Adrenal gland (tissue), 12 donors: ENCODE measurements around the gene FHOD3. TPM values are rescaled to one million over a fixed set of nuclear protein-coding genes. Genes with fewer than 3 reads are reported as not detected.

Source experiments
- DNase-seq, 7 donors: peaks; one replicate each; pipeline ENCODE4 v3.0.0-alpha.2; 2019 to 2020
- H3K27ac ChIP-seq, 5 donors: fragments of 200-600 bp; sonication (generic) in 4 of 5; 1 replicate in 3 of 5; 2 replicates in 2 of 5; pipeline versions ENCODE4 v1.5.1 to v1.8.0; 2016 to 2020; ENCODE audit warnings: mild to moderate bottlenecking in 1 of 5
- H3K27me3 ChIP-seq: fragments of 200-600 bp; 2 replicates; pipeline ENCODE4 v1.8.0; 2021
- H3K36me3 ChIP-seq, 2 donors: fragments of 200-600 bp; replicated peaks in 1 of 2; 1 replicate in 1 of 2; 2 replicates in 1 of 2; pipeline versions ENCODE4 v1.5.1 to v1.8.0; 2018 to 2022
- H3K4me1 ChIP-seq, 2 donors: fragments of 200-600 bp; replicated peaks in 1 of 2; 1 replicate in 1 of 2; 2 replicates in 1 of 2; pipeline versions ENCODE4 v1.5.1 to v1.8.0; 2018 to 2021
- H3K4me3 ChIP-seq, 4 donors: fragments of 200-600 bp; sonication (generic) in 3 of 4; one replicate each; pipeline ENCODE4 v1.5.1; 2016 to 2018
- H3K9me3 ChIP-seq, 3 donors: fragments of 200-600 bp; sonication (generic) in 1 of 3; replicated peaks in 1 of 3; 1 replicate in 2 of 3; 2 replicates in 1 of 3; pipeline versions ENCODE4 v1.5.1 to v1.8.0; 2016 to 2021
- POLR2A ChIP-seq, 2 donors: fragments of 450-650 bp; IDR thresholded peaks; one replicate each; pipeline ENCODE4 v1.6.1; 2017; ENCODE audit warnings: antibody characterized with exemption in 2 of 2, mild to moderate bottlenecking in 2 of 2, moderate library complexity in 1 of 2
- WGBS, 4 donors: extraction: QIAGEN DNeasy Blood & Tissue Kit in 2 of 4; methylation state at CpG; one replicate each; pipeline versions ENCODE4 v1.1.5 to v1.1.7; 2013 to 2017; 5-methylcytosine and 5-hydroxymethylcytosine counted together
- intact Hi-C, 2 donors: fragments of 100-400 bp; cut with DNase I; formaldehyde crosslinking; loops; one replicate each; pipeline versions ENCODE4 v1.14.1 to v1.15.0; 2022 to 2023
- polyA plus RNA-seq, 3 donors: library from polyadenylated mRNA; stranded (reverse); fragments of 200-250 nt in 2 of 3; fragments of 350-450 nt in 1 of 3; fragmentation: Illumina TruSeq in 1 of 3; extraction: RNeasy Lipid Tissue Mini Kit (QIAGEN cat#74804) in 1 of 3; gene quantifications; one replicate each; pipeline ENCODE4 v1.2.3, GENCODE V29; 2013 to 2014
- total RNA-seq, 9 donors: library from RNA; depleted of rRNA in 4 of 9; stranded (reverse); fragments of >200 nt in 4 of 9; fragments of 120-200 nt in 1 of 9; fragmentation: NEBNext Ultra II Directional in 1 of 9; extraction: Animal tissue kit (Norgen Biotek cat#: 25700) in 1 of 9; gene quantifications; one replicate each; pipeline versions ENCODE4 v1.1.0 to v1.2.4, GENCODE V29; 2013 to 2023
- TF ChIP-seq, protein P1 (sequence below), 6 experiments: fragments of 450-650 bp in 4 of 6; fragments of 200-600 bp in 2 of 6; sonication (generic) in 1 of 6; IDR thresholded peaks; 1 replicate in 5 of 6; 2 replicates in 1 of 6; pipeline versions ENCODE4 v1.5.1 to v1.8.0; 2016 to 2021; ENCODE audit warnings: antibody characterized with exemption in 6 of 6, mild to moderate bottlenecking in 2 of 6, moderate library complexity in 1 of 6
- donor health status: healthy with polysubstance abuse.
- donor health status: Bipolar disorder and iron deficiency.
- donor health status: DM: yes; HTN: yes; CAD: no.
- donor health status: DM: no; HTN: no; CAD: no.
- donor health status: DM: no; HTN: no; CAD: no.
- donor health status: DM: yes; HTN: yes; CAD: no.

Gene FHOD3
- total and polyA plus RNA-seq, 12 donors: 17.5 to 87.9 (median 48.5) TPM

DNA sequence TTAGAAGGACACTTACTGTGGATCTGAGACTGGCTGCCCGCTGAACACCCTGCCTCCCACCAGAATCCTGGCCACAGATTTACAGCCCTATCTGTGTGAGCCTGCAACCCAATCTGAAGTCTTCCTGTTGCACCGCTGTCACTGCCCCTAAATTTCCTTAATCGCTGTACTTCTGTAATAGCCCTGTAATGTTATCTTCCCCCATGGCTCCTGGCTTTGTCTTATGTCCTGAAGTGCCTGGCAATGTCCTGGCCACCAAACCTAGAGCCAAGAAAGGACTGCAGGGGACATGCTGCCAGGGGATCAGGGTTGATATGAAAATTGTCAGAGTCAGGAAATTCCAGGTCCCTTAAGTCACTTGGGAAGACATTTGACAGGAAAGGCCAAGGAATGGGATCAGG is 52.7 kb downstream of the FHOD3 start:
- H3K9me3 ChIP-seq: no peaks in the 10 kb centered on the region
- no peaks in the 10 kb centered on the region for H3K27me3 ChIP-seq
- peaks cover 0 to 12% of the 10 kb centered on the region in 2 donors for H3K4me1 ChIP-seq
- no peaks in the 10 kb centered on the region for H3K36me3 ChIP-seq
- DNase-seq: peak in 1 of 7 donors; percentile 40
- no peak for TF ChIP-seq POLR2A (IDR thresholded peaks at IDR 0.05)
- TF ChIP-seq, protein P1, sequence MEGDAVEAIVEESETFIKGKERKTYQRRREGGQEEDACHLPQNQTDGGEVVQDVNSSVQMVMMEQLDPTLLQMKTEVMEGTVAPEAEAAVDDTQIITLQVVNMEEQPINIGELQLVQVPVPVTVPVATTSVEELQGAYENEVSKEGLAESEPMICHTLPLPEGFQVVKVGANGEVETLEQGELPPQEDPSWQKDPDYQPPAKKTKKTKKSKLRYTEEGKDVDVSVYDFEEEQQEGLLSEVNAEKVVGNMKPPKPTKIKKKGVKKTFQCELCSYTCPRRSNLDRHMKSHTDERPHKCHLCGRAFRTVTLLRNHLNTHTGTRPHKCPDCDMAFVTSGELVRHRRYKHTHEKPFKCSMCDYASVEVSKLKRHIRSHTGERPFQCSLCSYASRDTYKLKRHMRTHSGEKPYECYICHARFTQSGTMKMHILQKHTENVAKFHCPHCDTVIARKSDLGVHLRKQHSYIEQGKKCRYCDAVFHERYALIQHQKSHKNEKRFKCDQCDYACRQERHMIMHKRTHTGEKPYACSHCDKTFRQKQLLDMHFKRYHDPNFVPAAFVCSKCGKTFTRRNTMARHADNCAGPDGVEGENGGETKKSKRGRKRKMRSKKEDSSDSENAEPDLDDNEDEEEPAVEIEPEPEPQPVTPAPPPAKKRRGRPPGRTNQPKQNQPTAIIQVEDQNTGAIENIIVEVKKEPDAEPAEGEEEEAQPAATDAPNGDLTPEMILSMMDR (IDR thresholded peaks at IDR 0.05): no peak
- H3K27ac ChIP-seq: no peak overlapping the region
- WGBS, 4 donors: 71 to 77% (median 74%) methylated on average over 3 of the region's 3 CpGs
- intact Hi-C loops: no loop called here
- no peak overlapping the region for H3K4me3 ChIP-seq

DNA sequence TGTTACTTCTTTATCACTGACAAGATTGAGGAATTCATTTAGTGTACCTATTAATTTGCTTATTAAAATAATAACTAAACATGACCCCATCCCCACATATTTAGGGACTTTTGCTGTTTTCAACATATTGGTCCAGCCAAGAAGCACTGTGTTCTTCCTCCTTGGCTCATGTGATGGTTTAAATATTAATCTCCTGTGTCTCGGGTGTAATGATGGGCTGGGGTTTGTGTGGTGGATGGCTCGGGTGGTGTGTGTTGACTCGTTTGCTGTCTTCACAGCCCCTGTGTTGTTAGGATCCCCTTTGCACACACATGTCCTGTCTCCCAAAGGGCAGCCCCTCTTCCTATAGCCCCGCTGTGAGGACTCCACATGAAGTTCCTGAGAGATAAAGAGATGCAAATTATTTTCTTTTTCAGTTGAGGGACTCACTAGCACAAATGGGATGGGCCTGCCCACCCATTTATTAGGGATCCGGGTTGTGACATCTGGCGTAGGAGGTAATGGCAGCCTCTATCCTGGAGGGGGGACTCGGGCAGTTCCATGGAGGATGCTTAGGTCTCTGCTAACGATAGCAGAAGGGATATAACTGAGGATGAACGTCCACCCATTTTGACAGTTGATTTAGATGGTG is 53.4 kb downstream of the FHOD3 start:
- Histone ChIP-seq H3K36me3 (no peaks in the 10 kb centered on the region), H3K4me3 (no peak overlapping the region), H3K4me1 (peaks cover 0 to 15% of the 10 kb centered on the region in 2 donors), H3K9me3 (no peaks in the 10 kb centered on the region), H3K27me3 (no peaks in the 10 kb centered on the region), H3K27ac (no peak overlapping the region)
- TF ChIP-seq, protein P1 (IDR thresholded peaks at IDR 0.05): no peak
- no peak for TF ChIP-seq POLR2A (IDR thresholded peaks at IDR 0.05)
- peak in 1 of 7 donors; percentile 29 for DNase-seq
- WGBS, 4 donors: 76 to 80% (median 78%) methylated on average over 9 of the region's 9 CpGs
- intact Hi-C loops: no loop called here

DNA sequence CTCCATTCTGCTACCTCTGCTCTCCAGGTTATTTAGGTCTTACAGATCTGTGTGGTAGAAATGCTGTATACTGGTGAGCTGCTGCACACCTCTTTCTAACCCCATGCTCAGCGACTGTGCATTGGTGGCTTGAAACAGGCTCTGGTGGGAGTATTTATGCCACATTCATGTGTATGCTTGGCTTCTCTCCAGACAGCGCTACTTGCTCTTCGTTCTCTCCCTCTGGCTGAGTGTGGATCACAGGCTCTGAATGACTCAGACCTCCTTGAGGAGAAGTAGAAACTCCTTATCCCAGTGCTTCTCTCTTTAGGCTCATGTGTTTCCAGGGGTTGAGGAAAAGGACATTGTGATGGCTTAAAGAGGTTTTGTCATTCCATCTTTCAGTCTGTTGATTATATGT is 54.9 kb downstream of the FHOD3 start:
- Histone ChIP-seq H3K4me3 (no peak overlapping the region), H3K27me3 (no peaks in the 10 kb centered on the region), H3K4me1 (peaks cover 0 to 15% of the 10 kb centered on the region in 2 donors), H3K9me3 (no peaks in the 10 kb centered on the region), H3K27ac (no peak overlapping the region), H3K36me3 (no peaks in the 10 kb centered on the region)
- WGBS, 4 donors: 29 to 42% (median 36%) methylated on average over 3 of the region's 3 CpGs
- peak; percentile 43 to 69 (median 63) for DNase-seq
- TF ChIP-seq, protein P1 (IDR thresholded peaks at IDR 0.05): no peak
- TF ChIP-seq POLR2A (IDR thresholded peaks at IDR 0.05): no peak
- intact Hi-C loops: no loop called here

DNA sequence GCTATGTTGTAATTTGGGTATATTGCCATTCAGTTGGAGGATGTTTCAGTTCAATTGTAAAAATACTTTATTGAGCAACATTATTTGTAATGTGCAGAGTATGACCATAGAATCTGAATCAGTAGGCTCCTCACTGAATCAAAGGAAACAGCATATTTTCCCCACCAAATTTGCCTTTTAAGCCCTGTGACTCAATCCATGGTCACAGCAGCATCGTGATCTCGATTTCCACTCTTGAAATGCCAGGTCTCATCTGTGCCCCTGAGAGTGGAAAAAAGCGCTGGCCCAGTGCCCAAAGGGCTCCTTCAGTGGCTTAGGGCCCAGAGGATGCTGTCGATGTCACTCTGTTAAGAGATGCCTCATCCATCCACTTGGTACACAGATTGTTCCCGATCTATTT is 57.5 kb downstream of the FHOD3 start:
- DNase-seq: peak in 5 of 7 donors; percentile 31 to 76 (median 64)
- intact Hi-C loops: no loop called here
- H3K4me1 ChIP-seq: peaks cover 9 to 15% of the 10 kb centered on the region in 2 donors
- WGBS, 4 donors: 38 to 71% (median 63%) methylated on average over 5 of the region's 5 CpGs
- H3K36me3 ChIP-seq: no peaks in the 10 kb centered on the region
- no peaks in the 10 kb centered on the region for H3K27me3 ChIP-seq
- no peaks in the 10 kb centered on the region for H3K9me3 ChIP-seq
- peak overlapping the region in 2 of 5 donors; percentile 57 to 59 for H3K27ac ChIP-seq
- TF ChIP-seq POLR2A (IDR thresholded peaks at IDR 0.05): no peak
- TF ChIP-seq, protein P1 (IDR thresholded peaks at IDR 0.05): no peak
- no peak overlapping the region for H3K4me3 ChIP-seq
